Measurements from ENCODE around the gene ROBO1.
"Not testable (repeated sequence)": the region's sequence is repeated elsewhere in the genome, so short reads cannot be mapped to it uniquely, and the experiment has no call there.

The ROBO1 gene

GRCh38 chr3:78802562-78802930, 965.3 kb downstream of the ROBO1 start:
- DNase-seq (ENCODE audit: low read depth in 2 of 2) = no peak

GRCh38 chr3:78801926-78802561, 965.8 kb downstream of the ROBO1 start:
- no peak for DNase-seq (ENCODE audit: low read depth in 2 of 2)

- no peak for DNase-seq (ENCODE audit: low read depth in 2 of 2)
Observed at GRCh38 chr3:78799681-78800080, 968.1 kb downstream of the ROBO1 start.

- no peak for DNase-seq (ENCODE audit: low read depth in 2 of 2)
Observed at GRCh38 chr3:78798266-78798832, 969.4 kb downstream of the ROBO1 start.

GRCh38 chr3:78794431-78794830, 973.4 kb downstream of the ROBO1 start:
- no peak for DNase-seq (ENCODE audit: low read depth in 2 of 2)

- DNase-seq (ENCODE audit: low read depth in 2 of 2) = no peak
Observed at GRCh38 chr3:78792733-78793132, 975.1 kb downstream of the ROBO1 start.

GRCh38 chr3:78792212-78792611, 975.6 kb downstream of the ROBO1 start:
- DNase-seq (ENCODE audit: low read depth in 2 of 2) = no peak

GRCh38 chr3:78791753-78792152, 976.0 kb downstream of the ROBO1 start:
- no peak for DNase-seq (ENCODE audit: low read depth in 2 of 2)

GRCh38 chr3:78788839-78789238, 979.0 kb downstream of the ROBO1 start:
- no peak for DNase-seq (ENCODE audit: low read depth in 2 of 2)

- no peak for DNase-seq (ENCODE audit: low read depth in 2 of 2)
Observed at GRCh38 chr3:78785004-78785403, 982.8 kb downstream of the ROBO1 start.

- no peak for DNase-seq (ENCODE audit: low read depth in 2 of 2)
Observed at GRCh38 chr3:78781351-78781750, 986.4 kb downstream of the ROBO1 start.

- no peak for DNase-seq (ENCODE audit: low read depth in 2 of 2)
Observed at GRCh38 chr3:78765671-78766485, 1001.9 kb downstream of the ROBO1 start.

GRCh38 chr3:78764634-78765033, 1003.2 kb downstream of the ROBO1 start:
- no peak for DNase-seq (ENCODE audit: low read depth in 2 of 2)

- DNase-seq (ENCODE audit: low read depth in 2 of 2) = no peak
Observed at GRCh38 chr3:78762121-78762520, 1005.7 kb downstream of the ROBO1 start.

GRCh38 chr3:78761126-78761525, 1006.7 kb downstream of the ROBO1 start:
- DNase-seq (ENCODE audit: low read depth in 2 of 2) = no peak

- DNase-seq (ENCODE audit: low read depth in 2 of 2) = no peak
Observed at GRCh38 chr3:78757731-78758130, 1010.1 kb downstream of the ROBO1 start.

GRCh38 chr3:78754066-78754743, 1013.6 kb downstream of the ROBO1 start:
- no peak for DNase-seq (ENCODE audit: low read depth in 2 of 2)

- no peak for DNase-seq (ENCODE audit: low read depth in 2 of 2)
Observed at GRCh38 chr3:78751266-78751665, 1016.5 kb downstream of the ROBO1 start.

- DNase-seq (ENCODE audit: low read depth in 2 of 2) = not testable (repeated sequence)
Observed at GRCh38 chr3:78750291-78750690, 1017.5 kb downstream of the ROBO1 start.

- DNase-seq (ENCODE audit: low read depth in 2 of 2) = no peak
Observed at GRCh38 chr3:78749056-78749455, 1018.7 kb downstream of the ROBO1 start.

- no peak for DNase-seq (ENCODE audit: low read depth in 2 of 2)
Observed at GRCh38 chr3:78745847-78746246, 1022.0 kb downstream of the ROBO1 start.

GRCh38 chr3:78742491-78742890, 1025.3 kb downstream of the ROBO1 start:
- no peak for DNase-seq (ENCODE audit: low read depth in 2 of 2)

- no peak for DNase-seq (ENCODE audit: low read depth in 2 of 2)
Observed at GRCh38 chr3:78742041-78742440, 1025.8 kb downstream of the ROBO1 start.
